GM12878 (cell line): ENCODE results near the gene WWOX. TPM values are rescaled to one million over a fixed set of nuclear protein-coding genes. Genes with fewer than 3 reads are reported as not detected.

Experiments
- CBX5 ChIP-seq: sonication (generic); IDR thresholded peaks from 2 replicates; pipeline ENCODE4 v1.6.1; 2016; ENCODE audit warnings: low read depth, moderate library complexity, mild to moderate bottlenecking, inconsistent platforms
- FOS ChIP-seq: IDR thresholded peaks from 3 replicates; pipeline ENCODE4 v1.6.1; 2011; ENCODE audit warnings: borderline replicate concordance; ENCODE audit not compliant: insufficient read length; ENCODE audit errors: extremely low read depth
- MTA2 ChIP-seq: fragments of 450-650 bp; IDR thresholded peaks from 2 replicates; pipeline ENCODE4 v1.6.1; 2016; ENCODE audit warnings: low read depth, mild to moderate bottlenecking, moderate library complexity
- PAX5 ChIP-seq: IDR thresholded peaks from 2 replicates; pipeline ENCODE4 v1.6.1; 2011; ENCODE audit warnings: low read depth, low read length, borderline replicate concordance
- RAD21 ChIP-seq: IDR thresholded peaks from 2 replicates; pipeline ENCODE4 v1.6.1; 2011; ENCODE audit warnings: mild to moderate bottlenecking, low read depth, low read length, moderate library complexity; ENCODE audit not compliant: insufficient read depth
- polyA plus RNA-seq, 11 experiments: library from polyadenylated mRNA; depleted of rRNA in 4 of 11; unstranded in 6 of 11; stranded (reverse) in 5 of 11; fragments of >200 nt; fragmentation: Nextera tagmentation in 4 of 11; fragmentation: Illumina TruSeq in 1 of 11; extraction: Ambion mirVana in 4 of 11; extraction: Trizol in 1 of 11; gene quantifications; 1 replicate in 1 of 11; 2 replicates in 10 of 11; pipeline versions ENCODE4 v1.2.1 to v1.2.3, GENCODE V29; 2011 to 2016; ENCODE audit warnings: inconsistent platforms in 2 of 11, missing spikeins in 2 of 11, low read depth in 1 of 11
- total RNA-seq, 4 experiments: library from RNA; depleted of rRNA in 3 of 4; stranded (reverse); fragments of >200 nt in 3 of 4; fragmentation: Illumina TruSeq in 1 of 4; extraction: Trizol in 1 of 4; gene quantifications; 2 replicates each; pipeline versions ENCODE4 v1.2.1 to v1.2.3, GENCODE V29; 2013 to 2021
- TF ChIP-seq, protein P1 (sequence below): fragments of 450-650 bp; formaldehyde crosslinking; IDR thresholded peaks from 2 replicates; pipeline ENCODE4 v1.4.0; 2022; ENCODE audit warnings: mild to moderate bottlenecking, moderate library complexity
- TF ChIP-seq, protein P2 (sequence below): IDR thresholded peaks from 2 replicates; pipeline ENCODE4 v1.6.1; 2011; ENCODE audit warnings: low read depth, mild to moderate bottlenecking, low read length, moderate library complexity, borderline replicate concordance; ENCODE audit errors: extremely low read depth
- TF ChIP-seq, protein P3 (sequence below): fragments of 450-650 bp; IDR thresholded peaks from 2 replicates; pipeline ENCODE4 v1.6.1; 2018; ENCODE audit warnings: borderline replicate concordance, mild to moderate bottlenecking; ENCODE audit not compliant: partially characterized antibody

The WWOX gene
- total and polyA plus RNA-seq, 10 of the 15 experiments (the other 5 are each of a cell fraction or from before 2014, with no cell fraction given): 2.8 to 24.4 (median 17.8) TPM

DNA sequence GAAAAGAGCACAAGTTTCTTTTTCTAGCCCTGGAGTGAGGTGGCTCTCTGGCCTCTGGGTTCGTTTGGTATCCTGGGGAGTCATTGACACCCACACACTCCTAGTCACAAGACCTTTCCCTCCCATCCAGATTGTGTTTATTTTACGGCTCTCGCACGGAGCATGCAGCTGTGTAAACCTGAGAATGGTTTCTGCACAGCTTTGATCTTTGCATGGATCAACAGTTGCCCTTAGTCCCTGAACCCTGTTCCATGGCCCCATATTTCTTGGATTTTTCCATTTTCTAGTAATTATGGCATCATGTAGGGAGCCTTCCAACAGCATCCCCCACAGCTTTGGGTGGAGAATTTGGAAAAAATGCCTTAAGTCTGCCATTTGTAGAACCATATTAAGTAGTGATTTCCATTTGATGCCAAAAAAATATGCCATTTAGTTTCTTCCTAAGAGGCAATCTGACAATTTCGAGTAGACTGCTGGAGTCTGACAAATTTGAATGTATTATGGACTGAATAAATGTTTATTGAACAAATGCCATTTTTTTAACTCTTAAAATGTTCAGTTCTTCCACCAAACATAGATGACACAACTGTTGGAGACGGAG is 197.7 kb downstream of the WWOX start (continued):
- TF ChIP-seq, protein P1, sequence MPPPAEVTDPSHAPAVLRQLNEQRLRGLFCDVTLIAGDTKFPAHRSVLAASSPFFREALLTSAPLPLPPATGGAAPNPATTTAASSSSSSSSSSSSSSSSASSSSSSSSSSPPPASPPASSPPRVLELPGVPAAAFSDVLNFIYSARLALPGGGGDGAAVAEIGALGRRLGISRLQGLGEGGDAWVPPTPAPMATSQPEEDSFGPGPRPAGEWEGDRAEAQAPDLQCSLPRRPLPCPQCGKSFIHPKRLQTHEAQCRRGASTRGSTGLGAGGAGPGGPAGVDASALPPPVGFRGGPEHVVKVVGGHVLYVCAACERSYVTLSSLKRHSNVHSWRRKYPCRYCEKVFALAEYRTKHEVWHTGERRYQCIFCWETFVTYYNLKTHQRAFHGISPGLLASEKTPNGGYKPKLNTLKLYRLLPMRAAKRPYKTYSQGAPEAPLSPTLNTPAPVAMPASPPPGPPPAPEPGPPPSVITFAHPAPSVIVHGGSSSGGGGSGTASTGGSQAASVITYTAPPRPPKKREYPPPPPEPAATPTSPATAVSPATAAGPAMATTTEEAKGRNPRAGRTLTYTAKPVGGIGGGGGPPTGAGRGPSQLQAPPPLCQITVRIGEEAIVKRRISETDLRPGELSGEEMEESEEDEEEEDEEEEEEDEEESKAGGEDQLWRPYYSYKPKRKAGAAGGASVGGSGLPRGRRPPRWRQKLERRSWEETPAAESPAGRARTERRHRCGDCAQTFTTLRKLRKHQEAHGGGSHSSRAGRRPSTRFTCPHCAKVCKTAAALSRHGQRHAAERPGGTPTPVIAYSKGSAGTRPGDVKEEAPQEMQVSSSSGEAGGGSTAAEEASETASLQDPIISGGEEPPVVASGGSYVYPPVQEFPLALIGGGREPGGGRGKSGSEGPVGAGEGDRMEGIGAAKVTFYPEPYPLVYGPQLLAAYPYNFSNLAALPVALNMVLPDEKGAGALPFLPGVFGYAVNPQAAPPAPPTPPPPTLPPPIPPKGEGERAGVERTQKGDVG (CRISPR knock-in tag): no peak
- no peak for TF ChIP-seq PAX5
- TF ChIP-seq, protein P2, sequence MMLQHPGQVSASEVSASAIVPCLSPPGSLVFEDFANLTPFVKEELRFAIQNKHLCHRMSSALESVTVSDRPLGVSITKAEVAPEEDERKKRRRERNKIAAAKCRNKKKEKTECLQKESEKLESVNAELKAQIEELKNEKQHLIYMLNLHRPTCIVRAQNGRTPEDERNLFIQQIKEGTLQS: no peak
- no peak for TF ChIP-seq MTA2
- TF ChIP-seq RAD21: no peak
- no peak for TF ChIP-seq CBX5
- no peak for TF ChIP-seq FOS
- TF ChIP-seq, protein P3, sequence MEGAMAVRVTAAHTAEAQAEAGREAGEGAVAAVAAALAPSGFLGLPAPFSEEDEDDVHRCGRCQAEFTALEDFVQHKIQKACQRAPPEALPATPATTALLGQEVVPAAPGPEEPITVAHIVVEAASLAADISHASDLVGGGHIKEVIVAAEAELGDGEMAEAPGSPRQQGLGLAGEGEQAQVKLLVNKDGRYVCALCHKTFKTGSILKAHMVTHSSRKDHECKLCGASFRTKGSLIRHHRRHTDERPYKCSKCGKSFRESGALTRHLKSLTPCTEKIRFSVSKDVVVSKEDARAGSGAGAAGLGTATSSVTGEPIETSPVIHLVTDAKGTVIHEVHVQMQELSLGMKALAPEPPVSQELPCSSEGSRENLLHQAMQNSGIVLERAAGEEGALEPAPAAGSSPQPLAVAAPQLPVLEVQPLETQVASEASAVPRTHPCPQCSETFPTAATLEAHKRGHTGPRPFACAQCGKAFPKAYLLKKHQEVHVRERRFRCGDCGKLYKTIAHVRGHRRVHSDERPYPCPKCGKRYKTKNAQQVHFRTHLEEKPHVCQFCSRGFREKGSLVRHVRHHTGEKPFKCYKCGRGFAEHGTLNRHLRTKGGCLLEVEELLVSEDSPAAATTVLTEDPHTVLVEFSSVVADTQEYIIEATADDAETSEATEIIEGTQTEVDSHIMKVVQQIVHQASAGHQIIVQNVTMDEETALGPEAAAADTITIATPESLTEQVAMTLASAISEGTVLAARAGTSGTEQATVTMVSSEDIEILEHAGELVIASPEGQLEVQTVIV: no peak
- TF ChIP-seq, all 136 proteins: peak for 0
